M059J (cell line): ENCODE measurements around the gene CDIPT. TPM values are rescaled to one million over a fixed set of nuclear protein-coding genes. Genes with fewer than 3 reads are reported as not detected.
"Not testable (repeated sequence)": the region's sequence is repeated elsewhere in the genome, so short reads cannot be mapped to it uniquely, and the experiment has no call there.

Source experiments
- DNase-seq: peaks from one replicate; pipeline ENCODE4 v3.0.0-alpha.2; 2012; ENCODE audit warnings: low read depth
- total RNA-seq: library from RNA; depleted of rRNA; stranded (reverse); fragments of >200 nt; shearing (Covaris generic); gene quantifications from 2 replicates; pipeline ENCODE4 v1.2.3, GENCODE V29; 2014; rRNA removed

CDIPT gene
- 90.7 and 103 TPM in 2 replicates for total RNA-seq

GRCh38 chr16:29862884-29863668, at the start of gene CDIPT:
CDIPT (minus strand) TSS chr16:29863226; CDS start chr16:29862857, 369 bp downstream.
- peak; percentile 92 for DNase-seq

GRCh38 chr16:29912087-29912486, 49.1 kb upstream of the CDIPT start:
- DNase-seq: no peak

- no peak for DNase-seq
Measured at GRCh38 chr16:29911676-29912010, 48.6 kb upstream of the CDIPT start.

GRCh38 chr16:29910819-29911675, 48.0 kb upstream of the CDIPT start:
- no peak for DNase-seq

GRCh38 chr16:29909851-29910250, 46.8 kb upstream of the CDIPT start:
- DNase-seq: not testable (repeated sequence)

GRCh38 chr16:29909391-29909790, 46.4 kb upstream of the CDIPT start:
- peak; percentile 34 for DNase-seq

- no peak for DNase-seq
Measured at GRCh38 chr16:29908719-29909220, 45.7 kb upstream of the CDIPT start.

GRCh38 chr16:29907973-29908372, 44.9 kb upstream of the CDIPT start:
- DNase-seq: no peak

GRCh38 chr16:29906520-29907244, 43.7 kb upstream of the CDIPT start:
- DNase-seq: no peak

GRCh38 chr16:29905668-29906067, 42.6 kb upstream of the CDIPT start:
- DNase-seq: no peak

- DNase-seq: no peak
Measured at GRCh38 chr16:29904947-29905346, 41.9 kb upstream of the CDIPT start.

- no peak for DNase-seq
Measured at GRCh38 chr16:29903590-29903989, 40.6 kb upstream of the CDIPT start.

GRCh38 chr16:29901607-29901945, 38.5 kb upstream of the CDIPT start:
- no peak for DNase-seq

GRCh38 chr16:29900888-29901606, 38.0 kb upstream of the CDIPT start:
- peak; percentile 36 for DNase-seq

- DNase-seq: peak; percentile 90
Measured at GRCh38 chr16:29900102-29900887, 37.3 kb upstream of the CDIPT start, which contains the start of gene ASPHD1. ASPHD1 (plus strand) TSS chr16:29900488; CDS start chr16:29900972, 484 bp downstream.

- peak; percentile 95 for DNase-seq
Measured at GRCh38 chr16:29899516-29900101, 36.6 kb upstream of the CDIPT start, which contains the start of gene SEZ6L2. SEZ6L2 (minus strand) TSS chr16:29899550; CDS start chr16:29899019, 531 bp downstream.

- no peak for DNase-seq
Measured at GRCh38 chr16:29898804-29899515, 35.9 kb upstream of the CDIPT start.

- no peak for DNase-seq
Measured at GRCh38 chr16:29898135-29898803, 35.2 kb upstream of the CDIPT start.

GRCh38 chr16:29897333-29897732, 34.3 kb upstream of the CDIPT start:
- DNase-seq: no peak
